ENCODE data around the gene SLC43A3.
"Not testable (repeated sequence)": the region's sequence is repeated elsewhere in the genome, so short reads cannot be mapped to it uniquely, and the experiment has no call there.

SLC43A3 gene

DNA sequence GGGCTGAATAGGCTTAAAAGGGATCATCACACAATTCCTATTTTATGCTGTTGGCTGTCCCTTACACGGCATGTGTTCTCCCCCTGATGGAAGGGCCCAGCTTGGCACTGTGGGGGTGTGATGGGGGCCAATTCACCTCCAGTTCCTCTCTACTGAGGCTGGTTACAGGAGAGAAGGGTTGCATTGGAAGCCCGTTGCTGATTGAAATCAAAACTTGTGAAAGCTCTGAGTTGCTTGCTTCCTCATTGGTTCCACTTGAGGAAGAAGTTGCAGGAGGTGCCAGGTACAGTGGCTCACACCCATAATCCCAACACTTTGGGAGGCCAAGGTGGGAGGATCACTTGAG, 23.1 kb downstream of the SLC43A3 start:
- DNase-seq, result no peak

DNA sequence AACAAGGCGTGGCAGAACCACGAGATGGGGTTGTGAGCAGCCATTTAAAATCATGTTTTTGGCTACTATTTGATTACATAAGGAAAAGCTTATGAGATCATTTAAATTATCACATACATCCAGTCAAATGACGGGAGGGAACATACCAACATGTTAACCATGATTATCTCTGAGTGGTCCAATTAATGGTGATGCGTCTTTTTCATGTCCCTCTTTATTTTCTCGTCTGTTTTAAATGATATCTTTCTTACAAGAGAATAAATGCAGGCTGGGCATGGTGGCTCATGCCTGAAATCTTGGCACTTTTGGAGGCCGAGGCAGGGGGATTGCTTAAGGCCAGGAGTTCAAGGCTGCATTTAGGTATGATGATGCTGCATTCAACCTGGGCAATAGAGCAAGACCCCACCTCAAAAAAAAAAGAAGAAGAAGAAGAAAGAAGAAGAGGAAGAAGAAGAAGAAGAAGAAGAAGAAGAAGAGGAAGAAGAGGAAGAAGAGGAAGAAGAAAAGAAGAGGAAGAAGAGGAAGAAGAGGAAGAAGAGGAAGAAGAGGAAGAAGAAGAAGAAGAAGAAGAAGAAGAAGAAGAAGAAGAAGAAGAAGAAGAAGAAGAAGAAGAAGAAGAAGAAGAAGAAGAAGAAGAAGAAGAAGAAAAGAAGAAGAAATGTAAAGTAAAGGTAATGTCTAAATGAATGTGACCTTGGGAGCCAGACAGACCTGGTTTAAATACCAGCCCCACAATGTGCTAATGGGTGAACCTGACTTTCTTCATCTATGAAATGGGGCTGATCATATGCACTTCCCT, 23.7 kb downstream of the SLC43A3 start:
- not testable (repeated sequence) for DNase-seq

DNA sequence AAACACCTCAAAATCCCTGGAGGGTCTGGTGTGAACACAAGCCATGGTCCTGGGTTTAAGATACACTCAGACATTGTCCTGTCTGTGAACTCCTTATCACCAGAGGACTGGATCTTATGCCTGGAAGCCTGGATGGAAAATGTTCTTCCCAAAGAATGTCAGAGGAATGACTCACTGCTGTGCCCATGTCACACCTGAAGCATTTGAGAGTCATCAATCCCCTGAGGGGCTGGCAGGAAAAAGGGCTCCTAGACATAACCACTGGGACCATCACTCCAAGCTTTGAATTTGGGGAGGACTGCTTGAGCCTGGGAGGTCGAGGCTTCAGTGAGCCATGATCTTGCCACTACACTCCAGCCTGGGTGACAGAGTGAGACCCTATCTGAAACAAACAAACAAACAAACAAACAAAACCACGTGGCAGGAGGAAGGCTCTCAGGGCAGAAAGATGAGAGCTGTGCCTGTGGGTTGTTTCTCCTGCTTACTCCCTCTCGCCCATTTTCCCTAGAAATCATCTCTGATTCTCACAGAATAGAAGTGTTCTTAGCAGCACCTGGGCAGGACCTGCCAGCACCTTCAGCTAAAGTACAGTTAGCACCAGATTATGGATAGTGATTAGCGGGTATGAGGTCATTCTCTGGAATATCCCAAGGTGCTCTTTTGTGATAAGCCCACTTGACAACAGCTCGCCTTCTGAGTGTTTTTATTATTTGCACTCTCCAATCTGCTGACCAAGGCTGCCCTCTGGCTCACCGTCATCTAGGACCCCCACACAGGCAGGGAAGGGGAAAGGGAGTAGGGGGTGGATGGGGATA, 24.5 kb downstream of the SLC43A3 start:
- no peak for DNase-seq

DNA sequence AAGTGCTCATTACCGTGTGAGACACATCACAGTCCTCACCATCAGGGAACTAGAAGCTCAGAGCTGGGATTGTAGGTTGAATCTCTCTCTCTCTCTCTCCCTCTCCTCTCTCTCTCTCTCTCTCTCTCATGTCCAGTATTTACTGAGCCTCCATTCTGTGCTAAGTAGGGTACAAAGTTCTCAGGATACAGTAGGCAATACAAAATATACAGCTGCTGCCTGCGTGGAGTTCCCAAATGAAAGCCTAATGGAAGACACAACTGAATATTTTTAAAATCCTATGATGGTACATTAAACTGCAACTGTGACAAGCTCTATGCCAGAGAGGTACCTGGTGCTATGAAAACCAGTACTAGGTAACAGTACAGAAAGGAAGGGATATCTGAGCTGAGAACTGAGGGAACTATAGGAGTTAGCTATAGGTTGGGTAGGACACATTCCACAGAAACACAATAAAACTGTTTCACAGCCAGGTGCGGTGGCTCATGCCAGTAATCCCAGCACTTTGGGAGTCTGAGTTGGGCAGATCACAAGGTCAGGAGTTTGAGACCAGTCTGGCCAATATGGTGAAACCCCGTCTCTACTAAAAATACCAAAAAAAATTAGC, 26.8 kb downstream of the SLC43A3 start:
- no peak for DNase-seq

DNA sequence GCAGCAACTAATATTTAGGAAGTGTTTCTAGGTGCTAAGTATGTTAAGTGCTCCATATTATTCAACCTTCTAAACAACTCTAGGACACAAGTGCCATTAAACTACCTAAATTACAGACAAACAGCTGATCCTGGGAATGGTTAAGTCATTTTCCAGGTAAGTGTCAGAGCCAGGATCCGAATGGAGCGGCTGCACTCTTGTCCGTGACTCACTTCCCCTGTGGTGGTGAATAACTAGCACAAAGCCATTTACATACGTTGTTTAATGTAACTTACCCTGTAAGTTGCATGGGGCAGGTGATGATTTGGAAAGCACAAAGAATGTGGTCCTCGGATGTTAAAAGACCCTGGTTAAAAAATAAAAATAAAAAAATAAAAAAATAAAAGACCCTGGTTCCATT, 27.7 kb downstream of the SLC43A3 start:
- no peak for DNase-seq

DNA sequence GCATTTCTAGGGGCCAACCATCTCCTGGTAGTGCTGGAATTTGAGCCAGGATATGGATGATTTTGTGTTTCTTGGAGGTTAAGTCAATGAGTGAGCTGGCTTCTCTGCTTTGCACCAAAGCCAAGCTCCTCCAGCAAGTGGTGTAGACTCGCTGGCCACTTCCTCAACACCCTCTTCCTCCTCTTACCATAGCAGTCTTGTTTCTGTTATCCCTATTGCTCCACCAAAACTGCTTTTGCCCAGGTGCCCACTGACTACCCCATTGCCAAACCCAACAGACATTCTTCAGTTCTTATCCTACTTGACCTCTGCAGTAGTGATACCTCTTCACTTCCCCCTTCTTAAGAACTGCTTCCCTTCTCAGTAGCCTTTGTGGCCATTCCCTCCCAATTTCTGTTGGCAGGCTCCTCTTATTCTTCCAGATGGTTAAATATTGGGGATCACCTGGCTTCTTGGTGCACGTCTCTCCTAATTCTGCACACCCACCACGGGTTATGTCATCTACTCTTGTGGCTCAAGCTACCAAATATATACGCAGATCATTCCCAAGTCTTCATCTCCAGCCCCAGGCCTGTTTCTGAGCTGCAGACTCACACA, 29.4 kb downstream of the SLC43A3 start:
- no peak for DNase-seq

DNA sequence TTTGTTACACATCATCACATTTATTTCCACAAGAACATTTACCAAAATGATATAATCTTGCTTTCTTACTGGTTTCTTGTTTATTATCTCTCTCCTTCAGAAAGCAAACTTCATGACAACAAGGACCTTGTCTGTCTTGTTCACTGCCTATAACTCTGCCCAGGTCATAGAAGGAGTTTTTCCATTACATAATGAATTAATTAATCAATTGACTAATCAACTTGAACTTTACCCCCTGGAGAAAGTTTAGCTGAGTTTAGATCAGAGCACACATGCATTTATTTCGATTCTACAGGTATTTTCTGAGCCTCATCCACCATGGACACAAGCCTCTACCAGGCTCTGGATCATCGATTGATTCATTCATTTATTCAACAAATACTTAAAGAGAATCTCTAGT, 30.2 kb downstream of the SLC43A3 start:
- no peak for DNase-seq

DNA sequence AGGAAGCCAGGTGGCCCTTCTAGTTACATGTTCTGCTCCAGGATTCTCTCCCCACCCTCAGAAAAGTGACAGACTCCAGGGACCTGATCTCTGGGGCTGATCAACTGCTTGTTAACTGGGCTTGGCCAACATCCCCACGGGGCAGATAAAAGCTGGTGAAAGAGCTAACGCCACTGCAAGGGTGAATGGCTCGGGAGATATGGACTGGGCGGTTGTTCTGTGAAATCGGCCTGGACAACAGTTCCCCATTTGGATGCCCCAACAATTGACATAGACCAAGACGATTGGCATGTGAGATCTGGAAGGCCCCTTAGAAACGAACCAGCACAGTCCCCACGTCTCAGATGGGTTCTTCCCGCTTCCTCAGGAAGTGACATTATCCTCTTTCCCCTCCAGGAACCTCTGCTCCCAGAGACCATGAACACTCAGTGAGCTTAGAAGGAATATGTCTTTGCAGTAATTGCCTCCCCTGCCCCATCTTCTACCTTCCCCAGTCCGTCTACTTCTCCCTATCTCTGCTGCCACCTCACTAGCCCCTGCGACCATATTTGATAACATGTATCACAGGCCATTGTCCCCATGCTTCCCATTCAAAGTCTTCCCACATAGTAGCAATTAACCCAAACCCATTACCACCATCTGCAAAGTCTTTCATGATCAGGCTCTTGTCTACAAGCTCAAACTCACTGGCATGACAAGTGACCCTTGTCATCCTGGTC, 30.9 kb downstream of the SLC43A3 start:
- DNase-seq, result no peak

DNA sequence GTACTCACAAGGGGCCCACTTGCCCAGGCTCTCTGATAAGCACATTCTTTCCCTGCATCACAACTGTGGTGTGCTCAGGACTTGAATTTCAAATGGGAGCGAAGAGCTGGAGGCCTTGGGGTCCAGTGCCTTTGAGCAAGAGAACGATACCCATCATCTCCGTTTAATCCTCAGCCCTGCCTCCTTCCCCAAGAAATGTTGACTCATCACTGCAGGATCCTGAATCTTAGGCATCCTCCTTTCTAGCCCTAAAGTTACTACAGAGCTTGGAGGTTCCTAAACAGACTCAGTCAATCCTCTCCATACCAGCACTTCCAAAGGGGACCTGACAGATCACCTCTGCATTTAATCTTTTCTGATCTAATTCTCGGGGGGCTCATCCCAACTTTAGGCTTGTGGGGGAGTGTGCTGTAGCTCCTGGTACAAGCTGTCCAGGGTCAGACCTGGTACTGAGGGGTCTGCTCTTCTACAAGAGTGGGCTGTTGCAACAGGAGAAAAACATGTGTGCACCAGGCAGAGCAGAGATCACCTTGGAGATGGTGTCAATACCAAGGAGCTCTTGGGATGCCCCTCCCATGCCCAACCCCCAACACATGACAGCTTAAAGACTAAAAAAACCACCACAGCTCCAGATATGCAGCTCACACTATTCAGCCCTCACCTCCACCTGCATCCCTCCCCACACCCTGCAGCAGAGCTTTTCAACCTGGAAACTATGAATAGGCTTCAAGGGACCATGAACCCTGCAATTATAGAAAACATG, 32.5 kb downstream of the SLC43A3 start:
- DNase-seq, result no peak

DNA sequence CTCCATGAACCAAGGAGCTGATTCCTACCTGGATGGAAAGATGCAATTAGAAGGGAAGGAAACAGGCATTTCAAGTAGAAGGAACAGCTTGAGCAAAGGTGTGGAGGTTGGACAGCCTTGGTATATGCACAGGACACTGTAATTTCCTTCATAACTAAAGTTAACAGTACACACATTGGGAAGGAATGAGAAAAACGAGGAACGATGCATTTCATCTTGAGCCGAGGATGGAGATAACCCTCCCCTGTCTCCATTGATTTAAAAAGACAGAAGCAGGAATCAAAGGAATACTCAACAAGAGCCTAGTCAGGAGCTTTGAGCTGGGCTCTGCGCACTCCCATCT, 34.2 kb downstream of the SLC43A3 start:
- no peak for DNase-seq

DNA sequence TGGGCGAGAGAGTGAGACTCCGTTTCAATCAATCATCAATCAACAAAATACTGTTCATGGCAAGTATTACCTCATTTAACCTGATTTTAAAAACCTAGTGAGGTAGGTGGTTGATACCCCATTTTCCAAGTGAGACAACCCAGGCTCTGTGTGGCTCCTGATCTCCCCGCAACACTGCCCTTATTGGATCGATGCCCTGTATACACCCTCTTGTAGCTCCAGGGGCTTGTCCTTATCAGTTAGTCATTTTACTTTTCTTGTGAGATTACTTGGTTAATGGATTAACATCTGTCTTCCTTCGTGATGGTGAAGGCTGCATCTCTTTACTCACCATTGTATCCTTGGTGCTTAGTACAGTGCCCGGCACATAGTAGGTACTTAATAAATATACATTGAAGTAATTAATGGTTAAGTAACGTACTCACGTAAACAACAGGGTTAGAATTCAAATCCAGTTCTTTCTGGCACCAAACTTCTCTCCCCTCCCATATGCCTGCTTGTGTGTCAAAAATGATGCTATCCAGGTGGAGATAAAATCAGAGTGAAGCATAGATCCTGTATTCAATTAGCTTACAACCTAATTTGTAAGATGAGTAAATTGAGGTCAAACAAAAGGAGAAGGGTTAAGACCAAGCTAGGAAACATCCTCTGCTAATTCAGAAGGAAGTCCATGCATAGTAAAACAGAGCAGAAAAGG, 34.7 kb downstream of the SLC43A3 start:
- DNase-seq, result no peak

DNA sequence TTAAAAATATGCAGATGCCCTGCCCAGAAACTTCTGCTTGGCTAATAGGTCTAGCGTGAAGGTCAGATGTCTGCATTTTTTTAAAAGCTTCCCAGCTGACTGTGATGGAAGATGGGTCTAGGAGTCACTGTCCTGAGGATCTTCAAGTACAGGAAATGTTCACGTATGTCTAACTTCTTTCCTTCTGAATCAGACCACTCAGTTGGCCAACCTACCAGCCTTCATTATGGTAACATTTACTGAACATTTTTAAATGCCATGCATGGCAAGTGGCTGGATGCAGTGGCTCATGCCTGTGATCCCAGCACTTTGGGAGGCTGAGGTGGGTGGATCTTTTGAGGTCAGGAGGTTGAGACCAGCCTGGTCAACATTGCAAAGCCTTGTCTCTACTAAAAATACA, 35.4 kb downstream of the SLC43A3 start:
- DNase-seq, result no peak

DNA sequence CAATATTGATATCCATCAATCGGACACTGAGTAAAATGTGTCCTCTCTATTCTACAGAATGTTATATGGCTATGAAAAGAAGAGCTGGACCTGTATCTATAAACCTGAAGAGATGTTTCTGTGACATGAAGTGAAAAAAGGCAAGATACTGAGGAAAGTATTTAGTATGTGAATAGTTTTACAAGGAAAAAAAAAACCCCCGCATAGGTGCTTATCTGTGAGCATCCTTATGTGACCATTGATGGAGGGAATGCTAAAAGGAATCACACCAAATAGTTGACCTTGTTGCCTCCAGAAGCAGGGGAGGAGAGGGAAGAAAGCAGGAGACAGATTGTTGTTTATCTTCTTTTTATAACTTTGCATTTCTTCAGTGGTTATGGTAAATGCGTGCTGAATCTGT, 35.8 kb downstream of the SLC43A3 start:
- no peak for DNase-seq

DNA sequence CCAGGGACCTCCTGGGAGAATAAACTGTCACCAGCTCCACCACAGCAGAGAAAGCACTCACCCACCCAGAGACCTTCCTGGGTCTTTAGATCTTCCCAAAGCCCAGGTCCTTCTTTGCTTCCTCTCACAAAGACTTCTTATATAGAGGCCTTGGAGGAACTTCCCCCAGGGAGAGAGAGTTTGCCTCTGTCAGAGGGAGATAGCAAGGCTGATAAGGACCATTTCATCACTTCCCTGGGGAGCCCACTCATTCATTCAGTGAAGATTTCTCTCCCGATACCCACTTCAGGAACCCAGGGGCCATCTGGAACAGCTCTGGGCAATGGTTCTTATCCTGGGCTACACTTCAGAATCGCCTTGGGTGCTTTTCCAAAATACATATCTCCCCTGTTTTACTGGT, 36.4 kb downstream of the SLC43A3 start, which contains the start of gene PRG2:
PRG2 (minus strand) TSS at position 116 of the 400 bp plus-strand sequence. CDS start 706 bp downstream, outside the sequence.
- no peak for DNase-seq

DNA sequence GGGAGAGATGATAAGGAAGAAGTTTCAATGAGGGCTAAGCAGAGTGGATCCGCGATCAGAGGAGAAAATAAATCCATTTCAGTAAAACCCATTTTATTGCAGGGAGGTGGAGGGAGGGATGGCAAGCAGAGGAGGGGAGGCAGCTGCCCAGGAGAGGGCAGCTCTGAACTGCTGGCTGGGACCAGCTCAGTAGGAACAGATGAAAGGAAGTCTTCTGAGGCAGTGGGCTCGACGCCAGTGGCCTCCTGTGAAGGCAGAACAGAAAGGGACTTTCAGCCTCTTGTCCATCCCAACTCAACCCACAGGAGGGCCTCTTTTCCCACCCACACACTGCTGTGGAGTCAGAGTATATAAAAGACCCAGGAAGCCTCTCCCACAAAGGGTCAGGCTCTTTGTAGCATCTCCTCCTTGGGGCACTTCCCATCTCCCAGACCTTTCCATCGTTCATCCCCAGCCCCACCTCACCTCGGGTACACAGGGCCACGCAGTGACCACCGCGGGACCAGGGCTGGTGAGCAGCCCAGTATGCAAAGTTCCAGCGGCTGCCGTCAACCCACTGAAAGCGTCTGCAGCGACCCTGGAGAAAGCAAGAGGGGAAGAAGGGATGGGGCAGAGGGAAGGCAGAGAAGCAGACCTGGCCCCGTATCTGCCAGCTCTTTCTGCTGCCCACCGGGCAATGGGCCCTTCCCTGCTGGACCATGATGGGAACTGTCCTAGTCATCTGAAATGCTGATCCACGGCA, 39.5 kb downstream of the SLC43A3 start:
- no peak for DNase-seq

DNA sequence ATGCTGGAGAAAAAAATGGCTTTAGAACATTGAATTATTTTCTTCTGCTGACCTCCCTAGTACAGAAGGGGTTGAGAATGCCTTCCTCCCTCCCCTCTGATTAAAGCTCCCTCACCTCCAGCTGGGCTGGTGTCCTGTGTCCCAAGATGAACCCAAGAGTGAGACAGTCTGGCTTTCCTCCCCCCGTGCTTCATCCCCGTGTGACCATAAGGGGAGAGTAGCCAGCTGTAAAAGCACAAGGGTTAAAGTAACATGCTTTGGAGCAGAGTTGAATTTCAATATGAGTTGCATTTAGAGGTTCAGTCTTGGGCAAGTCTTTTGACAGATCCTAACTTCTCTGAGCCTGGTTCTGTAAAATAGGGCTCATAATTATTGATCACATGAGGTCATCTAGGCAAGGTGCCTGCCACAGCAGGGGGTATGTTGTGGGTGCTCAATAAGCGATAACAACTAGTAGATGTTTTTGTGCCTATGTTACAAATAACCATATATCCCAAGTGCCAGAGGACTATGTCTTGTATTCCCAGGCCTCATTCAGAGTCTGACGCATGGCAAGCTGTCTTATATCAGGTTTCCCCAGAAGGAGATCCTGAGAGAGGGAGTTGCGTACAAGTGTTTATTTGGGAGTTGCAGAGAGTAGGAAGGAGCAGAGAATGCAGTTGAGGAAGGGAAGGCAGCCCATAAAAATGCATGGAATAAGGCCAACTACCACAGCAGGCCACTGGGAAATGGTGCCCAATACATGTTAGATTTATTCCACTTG, 40.6 kb downstream of the SLC43A3 start:
- DNase-seq, result no peak

DNA sequence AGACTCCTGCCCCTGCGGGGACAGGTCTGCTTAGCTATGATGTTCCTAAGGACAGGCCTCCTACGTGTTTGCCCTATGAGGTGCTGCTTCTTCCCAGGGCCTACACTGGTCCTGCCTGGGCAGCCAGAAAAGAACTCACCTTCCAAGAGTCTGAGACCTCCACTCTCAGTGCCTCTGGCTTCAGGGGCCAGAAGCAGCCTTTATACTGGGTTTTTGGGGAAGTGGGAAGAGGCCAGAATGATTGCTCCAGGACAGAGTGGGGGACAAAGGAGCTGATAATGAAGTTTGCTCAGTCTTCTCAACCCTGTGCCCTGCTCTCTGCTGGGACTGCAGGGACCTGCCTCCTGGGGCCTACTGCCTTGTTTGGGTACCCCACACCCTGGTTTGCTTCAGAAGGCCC, 45.9 kb downstream of the SLC43A3 start, which contains the start of gene PRG3:
PRG3 (minus strand) TSS at position 176 of the 400 bp plus-strand sequence. CDS start 442 bp downstream, outside the sequence.
- no peak for DNase-seq

DNA sequence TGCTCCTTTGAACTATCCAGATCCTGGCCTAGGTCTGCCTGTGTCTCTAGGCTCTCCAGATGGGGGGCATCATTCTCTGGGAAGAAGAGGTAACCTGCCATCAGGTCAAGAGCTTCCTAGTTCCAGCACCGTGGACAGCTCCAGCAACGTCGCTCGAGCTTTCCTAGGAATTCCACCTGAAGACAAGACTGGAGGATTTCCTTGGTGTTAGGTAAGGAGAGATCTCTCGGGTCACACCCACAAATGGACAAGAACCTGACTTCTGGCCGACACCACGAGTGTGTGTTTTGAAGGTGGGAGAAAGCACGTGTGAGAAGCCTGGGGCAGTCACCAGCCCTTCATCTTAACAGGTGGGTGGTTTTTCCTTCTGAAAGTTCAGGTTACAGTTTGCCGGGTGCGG, 47.2 kb downstream of the SLC43A3 start:
- DNase-seq, result no peak

DNA sequence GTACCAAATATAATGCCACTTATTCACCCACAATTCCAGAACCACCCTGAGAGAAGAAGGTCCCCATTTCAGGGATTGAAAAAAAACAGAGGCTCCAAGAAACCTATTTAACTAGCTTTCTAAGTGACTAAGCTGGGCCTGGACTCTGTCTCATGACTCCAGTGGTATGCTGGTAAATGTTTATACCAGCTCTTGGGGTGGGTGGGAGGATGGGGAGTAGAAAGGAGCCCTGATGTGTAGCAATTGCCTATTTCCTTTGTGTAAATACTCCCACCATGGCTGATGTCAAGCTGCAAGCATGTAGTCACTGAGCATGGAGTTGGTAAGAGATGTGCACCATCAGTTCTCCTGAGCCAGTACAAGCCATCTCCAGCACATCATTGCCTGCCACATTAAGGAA, 48.7 kb downstream of the SLC43A3 start:
- DNase-seq, result no peak

DNA sequence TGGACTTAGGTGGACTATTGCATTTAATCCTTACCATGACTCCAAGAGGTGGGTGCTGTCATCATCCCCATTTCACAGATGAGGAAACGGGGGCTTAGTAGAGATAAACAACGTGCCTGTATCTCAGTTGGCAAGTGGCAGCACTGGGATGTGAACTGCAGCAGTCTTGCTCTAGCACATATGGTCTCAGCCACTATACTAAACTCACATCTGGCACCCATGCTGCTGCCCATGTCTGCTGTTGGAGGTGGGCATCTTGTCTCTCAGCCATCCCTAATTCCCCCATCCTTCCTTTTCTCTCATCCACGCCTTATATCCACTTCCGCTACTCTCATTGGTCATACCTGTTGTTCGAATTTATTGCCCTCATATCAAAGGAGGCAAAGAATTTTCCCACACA, 49.8 kb downstream of the SLC43A3 start:
- no peak for DNase-seq
